Stomach (tissue), 9 donors: ENCODE results near the gene HAT1. TPM values are rescaled to one million over a fixed set of nuclear protein-coding genes. Genes with fewer than 3 reads are reported as not detected.

Experiments
- DNase-seq, 2 donors: peaks; one replicate each; pipeline versions ENCODE4 v3.0.0 to v3.0.0-alpha.2; 2013 to 2019
- H3K27ac ChIP-seq, 5 donors: fragments of 200-600 bp in 4 of 5; sonication (generic) in 4 of 5; one replicate each; pipeline ENCODE4 v1.5.1; 2013 to 2019; ENCODE audit warnings: mild to moderate bottlenecking in 1 of 5, moderate library complexity in 1 of 5
- H3K27me3 ChIP-seq, 3 donors: fragments of 200-600 bp; sonication (generic); one replicate each; pipeline ENCODE4 v1.5.1; 2017 to 2019; ENCODE audit warnings: mixed run types in 1 of 3
- H3K36me3 ChIP-seq, 4 donors: fragments of 200-600 bp; sonication (generic); 1 replicate in 3 of 4; 2 replicates in 1 of 4; pipeline ENCODE4 v1.5.1; 2016 to 2019
- H3K4me1 ChIP-seq, 4 donors: fragments of 200-600 bp; sonication (generic); one replicate each; pipeline ENCODE4 v1.5.1; 2016 to 2019
- H3K4me3 ChIP-seq, 4 donors: fragments of 200-600 bp; sonication (generic) in 3 of 4; one replicate each; pipeline ENCODE4 v1.5.1; 2016 to 2019; ENCODE audit warnings: mild to moderate bottlenecking in 1 of 4
- H3K9me3 ChIP-seq, 4 donors: fragments of 200-600 bp; sonication (generic); one replicate each; pipeline ENCODE4 v1.5.1; 2016 to 2019
- EP300 ChIP-seq: sonication (generic); formaldehyde crosslinking; IDR thresholded peaks from one replicate; pipeline ENCODE4 v1.6.1; 2017; ENCODE audit warnings: antibody characterized with exemption
- POLR2A ChIP-seq, 4 donors: fragments of 450-650 bp; IDR thresholded peaks; one replicate each; pipeline ENCODE4 v1.6.1; 2016; ENCODE audit warnings: antibody characterized with exemption in 4 of 4, control low read depth in 2 of 4, mild to moderate bottlenecking in 1 of 4, moderate library complexity in 1 of 4
- POLR2AphosphoS5 ChIP-seq, 3 donors: sonication (generic); formaldehyde crosslinking; IDR thresholded peaks; one replicate each; pipeline ENCODE4 v1.6.1; 2016; ENCODE audit warnings: antibody characterized with exemption in 3 of 3
- WGBS, 5 donors: extraction: QIAGEN DNeasy Blood & Tissue Kit in 3 of 5; methylation state at CpG; one replicate each; pipeline versions ENCODE4 v1.1.5 to v1.1.7; 2013 to 2018; 5-methylcytosine and 5-hydroxymethylcytosine counted together
- intact Hi-C: fragments of 100-400 bp; cut with DNase I; formaldehyde crosslinking; loops from one replicate; pipeline ENCODE4 v1.15.1; 2023; ENCODE audit warnings: low total_unique reads
- polyA plus RNA-seq, 3 donors: library from polyadenylated mRNA; stranded (reverse); fragments of 200-250 nt; gene quantifications; one replicate each; pipeline ENCODE4 v1.2.3, GENCODE V29; 2013
- total RNA-seq, 5 donors: library from RNA; depleted of rRNA; stranded (reverse); fragments of >200 nt; gene quantifications; one replicate each; pipeline versions ENCODE4 v1.1.0 to v1.2.3, GENCODE V29; 2014 to 2016
- TF ChIP-seq, protein P1 (sequence below), 7 experiments: fragments of 450-650 bp in 4 of 7; fragments of 200-600 bp in 3 of 7; sonication (generic) in 3 of 7; IDR thresholded peaks; one replicate each; pipeline ENCODE4 v1.5.1; 2016 to 2019; ENCODE audit warnings: antibody characterized with exemption in 7 of 7, control low read depth in 2 of 7, mild to moderate bottlenecking in 1 of 7
- donor health status: healthy with polysubstance abuse.
- donor health status: Bipolar disorder and iron deficiency.
- donor health status: healthy.

The HAT1 gene
- total and polyA plus RNA-seq, 8 donors, result 2.9 to 59.8 (median 26.6) TPM

DNA sequence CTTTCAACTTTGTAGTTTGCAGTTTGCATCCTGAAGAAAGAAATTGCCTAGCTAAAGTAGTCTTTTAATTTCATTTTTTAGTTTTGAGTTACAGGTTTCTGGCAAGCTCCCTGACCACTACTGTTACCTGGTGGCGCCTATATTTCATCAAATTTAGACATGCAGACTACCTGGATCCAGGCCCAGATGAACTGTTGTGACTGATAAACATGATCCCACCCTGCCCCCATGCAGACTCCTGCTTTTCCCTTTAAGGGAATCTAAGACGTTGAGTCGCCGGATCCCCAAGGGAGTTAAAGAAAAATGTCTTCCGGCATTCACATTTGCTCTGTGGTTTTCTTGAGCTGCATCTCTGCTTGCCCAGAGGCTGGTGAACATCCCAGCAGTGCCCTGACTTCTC, 99.7 kb downstream of the HAT1 start:
- Histone ChIP-seq H3K27me3 (no peaks in the 10 kb centered on the region), H3K9me3 (no peaks in the 10 kb centered on the region), H3K4me3 (no peak overlapping the region), H3K4me1 (peaks cover 0 to 11% (median 4%) of the 10 kb centered on the region in 4 donors), H3K36me3 (no peaks in the 10 kb centered on the region), H3K27ac (no peak overlapping the region)
- intact Hi-C loops, result no loop called here
- WGBS, 5 donors, result 57 to 70% (median 59%) methylated on average over 5 of the region's 5 CpGs
- TF ChIP-seq EP300 (no peak), POLR2A (IDR thresholded peaks at IDR 0.05) (no peak), POLR2AphosphoS5 (IDR thresholded peaks at IDR 0.05) (no peak)
- TF ChIP-seq, protein P1, sequence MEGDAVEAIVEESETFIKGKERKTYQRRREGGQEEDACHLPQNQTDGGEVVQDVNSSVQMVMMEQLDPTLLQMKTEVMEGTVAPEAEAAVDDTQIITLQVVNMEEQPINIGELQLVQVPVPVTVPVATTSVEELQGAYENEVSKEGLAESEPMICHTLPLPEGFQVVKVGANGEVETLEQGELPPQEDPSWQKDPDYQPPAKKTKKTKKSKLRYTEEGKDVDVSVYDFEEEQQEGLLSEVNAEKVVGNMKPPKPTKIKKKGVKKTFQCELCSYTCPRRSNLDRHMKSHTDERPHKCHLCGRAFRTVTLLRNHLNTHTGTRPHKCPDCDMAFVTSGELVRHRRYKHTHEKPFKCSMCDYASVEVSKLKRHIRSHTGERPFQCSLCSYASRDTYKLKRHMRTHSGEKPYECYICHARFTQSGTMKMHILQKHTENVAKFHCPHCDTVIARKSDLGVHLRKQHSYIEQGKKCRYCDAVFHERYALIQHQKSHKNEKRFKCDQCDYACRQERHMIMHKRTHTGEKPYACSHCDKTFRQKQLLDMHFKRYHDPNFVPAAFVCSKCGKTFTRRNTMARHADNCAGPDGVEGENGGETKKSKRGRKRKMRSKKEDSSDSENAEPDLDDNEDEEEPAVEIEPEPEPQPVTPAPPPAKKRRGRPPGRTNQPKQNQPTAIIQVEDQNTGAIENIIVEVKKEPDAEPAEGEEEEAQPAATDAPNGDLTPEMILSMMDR (IDR thresholded peaks at IDR 0.05), result no peak
- DNase-seq, result peak in 1 of 2 donors; percentile 25

DNA sequence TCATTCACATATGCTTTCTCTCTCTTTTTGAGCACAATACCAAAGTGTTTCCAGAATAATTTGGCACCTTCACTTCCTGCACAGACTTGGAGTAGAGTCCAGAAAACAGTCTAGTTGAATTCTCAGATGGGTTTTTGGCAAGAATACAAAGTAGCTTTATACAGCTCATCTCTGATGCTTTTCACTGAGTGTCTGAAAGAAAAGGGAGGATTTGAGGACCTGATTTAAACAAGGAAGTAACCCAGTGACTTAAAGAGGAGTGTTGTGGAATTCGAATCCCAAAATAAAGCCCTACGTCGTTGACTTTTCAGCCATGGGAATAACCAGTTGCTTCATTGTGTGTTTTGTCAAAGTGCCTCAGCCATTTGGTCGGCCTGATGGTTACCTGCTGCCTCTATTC, 109.3 kb downstream of the HAT1 start:
- no peaks in the 10 kb centered on the region for H3K4me1 ChIP-seq
- WGBS, 5 donors, result 74 to 84% (median 79%) methylated on average over 4 of the region's 4 CpGs
- H3K36me3 ChIP-seq, result no peaks in the 10 kb centered on the region
- intact Hi-C loops, result no loop called here
- no peaks in the 10 kb centered on the region for H3K27me3 ChIP-seq
- no peak overlapping the region for H3K4me3 ChIP-seq
- TF ChIP-seq, protein P1 (IDR thresholded peaks at IDR 0.05), result no peak
- TF ChIP-seq EP300, result no peak
- no peak for TF ChIP-seq POLR2A (IDR thresholded peaks at IDR 0.05)
- no peak for TF ChIP-seq POLR2AphosphoS5 (IDR thresholded peaks at IDR 0.05)
- no peak for DNase-seq
- no peaks in the 10 kb centered on the region for H3K9me3 ChIP-seq
- no peak overlapping the region for H3K27ac ChIP-seq

Other genes with a start within 250 kb of the HAT1 start
- gene DYNC1I2, start 235.0 kb upstream of the HAT1 start, total RNA-seq, result 100 to 1,000 TPM in 3 of 5 donors, 10 to 100 TPM in 2; 57.1 to 494 (median 103) TPM
- 100 to 1,000 TPM in 1 of 3 donors, 10 to 100 TPM in 2; 58.2 to 143 (median 63.0) TPM for gene DYNC1I2, start 235.0 kb upstream of the HAT1 start, polyA plus RNA-seq
- gene SLC25A12, start 28.2 kb upstream of the HAT1 start, total RNA-seq, result 10 to 100 TPM; 13.9 to 53.6 (median 34.4) TPM
- gene SLC25A12, start 28.2 kb upstream of the HAT1 start, polyA plus RNA-seq, result 10 to 100 TPM; 10.1 to 15.7 (median 11.9) TPM
- gene METAP1D, start 77.5 kb downstream of the HAT1 start, total RNA-seq, result 10 to 100 TPM in 1 of 5 donors, 1 to 10 TPM in 4; 3.5 to 16.2 (median 5.8) TPM
- 1 to 10 TPM; 2.9 to 5.3 (median 3.5) TPM for gene METAP1D, start 77.5 kb downstream of the HAT1 start, polyA plus RNA-seq
- 1 to 10 TPM in 1 of 5 donors, not detected in 4; 1.1 TPM for gene DLX1, start 163.0 kb downstream of the HAT1 start, total RNA-seq
- gene DLX1, start 163.0 kb downstream of the HAT1 start, polyA plus RNA-seq, result under 1 TPM in 1 of 3 donors, not detected in 2; 0.25 TPM
- gene DLX2, start 180.4 kb downstream of the HAT1 start, total RNA-seq, result not detected
- under 1 TPM in 1 of 3 donors, not detected in 2; 0.03 TPM for gene DLX2, start 180.4 kb downstream of the HAT1 start, polyA plus RNA-seq